HuH-7.5 (cell line): ENCODE results near the gene PSMB4.
"Not testable (repeated sequence)": the region's sequence is repeated elsewhere in the genome, so short reads cannot be mapped to it uniquely, and the experiment has no call there.

Experiments
- DNase-seq: peaks from one replicate; pipeline ENCODE4 v3.0.0; 2011; ENCODE audit warnings: low spot score

PSMB4 gene

GRCh38 chr1:151390221-151391078, 8.9 kb upstream of the PSMB4 start:
- DNase-seq, result not testable (repeated sequence)

GRCh38 chr1:151391079-151391563, 8.3 kb upstream of the PSMB4 start:
- no peak for DNase-seq

- no peak for DNase-seq
Measured at GRCh38 chr1:151393583-151393982, 5.8 kb upstream of the PSMB4 start.

- DNase-seq, result not testable (repeated sequence)
Measured at GRCh38 chr1:151396265-151396664, 3.1 kb upstream of the PSMB4 start.

- no peak for DNase-seq
Measured at GRCh38 chr1:151401125-151401788, 1.9 kb downstream of the PSMB4 start.

GRCh38 chr1:151401860-151402259, 2.5 kb downstream of the PSMB4 start:
- DNase-seq, result no peak

- DNase-seq, result no peak
Measured at GRCh38 chr1:151402764-151403163, 3.4 kb downstream of the PSMB4 start.

- DNase-seq, result no peak
Measured at GRCh38 chr1:151403612-151404011, 4.2 kb downstream of the PSMB4 start.

GRCh38 chr1:151405187-151405951, 6.0 kb downstream of the PSMB4 start:
- no peak for DNase-seq

- no peak for DNase-seq
Measured at GRCh38 chr1:151406176-151406575, 6.8 kb downstream of the PSMB4 start.

- no peak for DNase-seq
Measured at GRCh38 chr1:151407304-151407703, 7.9 kb downstream of the PSMB4 start.

- no peak for DNase-seq
Measured at GRCh38 chr1:151408891-151409290, 9.5 kb downstream of the PSMB4 start.

- DNase-seq, result no peak
Measured at GRCh38 chr1:151411884-151412283, 12.5 kb downstream of the PSMB4 start.

- no peak for DNase-seq
Measured at GRCh38 chr1:151416231-151416630, 16.9 kb downstream of the PSMB4 start.

GRCh38 chr1:151418081-151418480, 18.7 kb downstream of the PSMB4 start:
- DNase-seq, result no peak

GRCh38 chr1:151419819-151420218, 20.4 kb downstream of the PSMB4 start:
- no peak for DNase-seq

GRCh38 chr1:151425103-151425502, 25.7 kb downstream of the PSMB4 start:
- DNase-seq, result no peak

- no peak for DNase-seq
Measured at GRCh38 chr1:151428068-151428467, 28.7 kb downstream of the PSMB4 start.

GRCh38 chr1:151433827-151434226, 34.5 kb downstream of the PSMB4 start:
- DNase-seq, result not testable (repeated sequence)

- DNase-seq, result no peak
Measured at GRCh38 chr1:151435174-151435573, 35.8 kb downstream of the PSMB4 start.

- DNase-seq, result no peak
Measured at GRCh38 chr1:151436985-151437384, 37.6 kb downstream of the PSMB4 start.

- not testable (repeated sequence) for DNase-seq
Measured at GRCh38 chr1:151437396-151437795, 38.0 kb downstream of the PSMB4 start.
